SJCRH30 (cell line): ENCODE results near the gene PSG1. TPM values are rescaled to one million over a fixed set of nuclear protein-coding genes. Genes with fewer than 3 reads are reported as not detected.

Experiments
- DNase-seq, 2 experiments: peaks; one replicate each; pipeline ENCODE4 v3.0.0-alpha.2; 2015 to 2020
- H3K27ac ChIP-seq: fragments of 250-450 bp; sonication (Bioruptor Pico); 2 replicates; pipeline ENCODE4 v1.5.1; 2020; ENCODE audit warnings: mild to moderate bottlenecking, moderate library complexity
- H3K27me3 ChIP-seq: fragments of 250-450 bp; sonication (Bioruptor Pico); 2 replicates; pipeline ENCODE4 v1.5.1; 2020; ENCODE audit warnings: mild to moderate bottlenecking, moderate library complexity
- H3K36me3 ChIP-seq: fragments of 250-450 bp; sonication (Bioruptor Pico); 2 replicates; pipeline ENCODE4 v1.5.1; 2020; ENCODE audit warnings: mild to moderate bottlenecking, moderate library complexity
- H3K4me1 ChIP-seq: fragments of 250-450 bp; sonication (Bioruptor Pico); 2 replicates; pipeline ENCODE4 v1.5.1; 2020; ENCODE audit warnings: mild to moderate bottlenecking, moderate library complexity
- H3K4me3 ChIP-seq: fragments of 250-450 bp; sonication (Bioruptor Pico); 2 replicates; pipeline ENCODE4 v1.5.1; 2020; ENCODE audit warnings: mild to moderate bottlenecking, moderate library complexity
- H3K9me3 ChIP-seq: fragments of 250-450 bp; sonication (Bioruptor Pico); replicated peaks from 2 replicates; pipeline ENCODE4 v1.5.1; 2020; ENCODE audit warnings: mild to moderate bottlenecking, moderate library complexity
- total RNA-seq: library from RNA; depleted of rRNA; stranded (reverse); fragments of >200 nt; shearing (Covaris generic); gene quantifications from 2 replicates; pipeline ENCODE4 v1.2.3, GENCODE V29; 2014; rRNA removed

The PSG1 gene
- total RNA-seq, 1 experiment from 2014 or later, result not detected

- no peak overlapping the region for H3K4me3 ChIP-seq
- no peak overlapping the region for H3K27ac ChIP-seq
- H3K4me1 ChIP-seq, result no peaks in the 10 kb centered on the region
- no peaks in the 10 kb centered on the region for H3K9me3 ChIP-seq
- no peak for DNase-seq
- no peaks in the 10 kb centered on the region for H3K27me3 ChIP-seq
- H3K36me3 ChIP-seq, result no peaks in the 10 kb centered on the region
These were observed 62.6 kb downstream of the PSG1 start for GRCh38 chr19:42816894-42817293.

Other genes starting within 250 kb of the PSG1 start
- gene PSG3, start 139.2 kb downstream of the PSG1 start, total RNA-seq, result not detected in 2 replicates
- gene PSG8, start 114.0 kb downstream of the PSG1 start, total RNA-seq, result not detected in 2 replicates
- gene PSG6, start 38.2 kb upstream of the PSG1 start, total RNA-seq, result not detected in 2 replicates
- gene PSG7, start 57.5 kb upstream of the PSG1 start, total RNA-seq, result not detected in 2 replicates
- gene PSG11, start 146.8 kb upstream of the PSG1 start, total RNA-seq, result not detected in 2 replicates
- not detected in 2 replicates for gene PSG2, start 203.0 kb upstream of the PSG1 start, total RNA-seq